Amygdala (tissue), 56 donors: ENCODE data around the gene TBC1D1.
"Not testable (repeated sequence)": the region's sequence is repeated elsewhere in the genome, so short reads cannot be mapped to it uniquely, and the experiment has no call there.

Experiments
- DNase-seq, 56 donors: peaks; one replicate each; lab custom pipeline; 2025; lab: John Stamatoyannopoulos, UW

Gene TBC1D1

DNA sequence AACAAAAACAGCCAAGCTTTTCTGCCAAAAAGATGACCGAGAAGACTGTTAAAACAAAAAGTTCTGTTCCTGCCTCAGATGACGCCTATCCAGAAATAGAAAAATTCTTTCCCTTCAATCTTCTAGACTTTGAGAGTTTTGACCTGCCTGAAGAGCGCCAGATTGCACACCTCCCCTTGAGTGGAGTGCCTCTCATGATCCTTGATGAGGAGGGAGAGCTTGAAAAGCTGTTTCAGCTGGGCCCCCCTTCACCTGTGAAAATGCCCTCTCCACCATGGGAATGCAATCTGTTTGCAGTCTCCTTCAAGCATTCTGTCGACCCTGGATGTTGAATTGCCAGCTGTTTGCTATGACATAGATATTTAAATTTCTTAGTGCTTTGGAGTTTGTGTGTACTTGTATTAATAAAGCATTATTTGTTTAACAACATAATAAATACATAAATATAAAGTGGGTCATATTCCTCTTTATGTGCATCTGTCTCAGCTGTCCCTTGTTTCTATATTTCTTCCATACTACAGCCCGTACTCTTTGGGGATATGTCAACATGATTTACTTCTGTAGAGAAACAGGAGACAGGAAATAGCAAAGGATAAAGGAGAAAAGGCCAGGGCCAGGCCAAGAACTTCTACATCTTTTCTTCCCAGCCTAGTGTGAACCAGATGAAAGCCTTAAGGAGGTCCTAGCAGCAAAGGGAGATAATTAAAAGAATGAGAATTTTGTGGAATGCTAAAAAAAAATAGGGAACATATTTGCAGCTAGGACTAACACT is 70.0 kb downstream of the TBC1D1 start:
- no peak for DNase-seq

DNA sequence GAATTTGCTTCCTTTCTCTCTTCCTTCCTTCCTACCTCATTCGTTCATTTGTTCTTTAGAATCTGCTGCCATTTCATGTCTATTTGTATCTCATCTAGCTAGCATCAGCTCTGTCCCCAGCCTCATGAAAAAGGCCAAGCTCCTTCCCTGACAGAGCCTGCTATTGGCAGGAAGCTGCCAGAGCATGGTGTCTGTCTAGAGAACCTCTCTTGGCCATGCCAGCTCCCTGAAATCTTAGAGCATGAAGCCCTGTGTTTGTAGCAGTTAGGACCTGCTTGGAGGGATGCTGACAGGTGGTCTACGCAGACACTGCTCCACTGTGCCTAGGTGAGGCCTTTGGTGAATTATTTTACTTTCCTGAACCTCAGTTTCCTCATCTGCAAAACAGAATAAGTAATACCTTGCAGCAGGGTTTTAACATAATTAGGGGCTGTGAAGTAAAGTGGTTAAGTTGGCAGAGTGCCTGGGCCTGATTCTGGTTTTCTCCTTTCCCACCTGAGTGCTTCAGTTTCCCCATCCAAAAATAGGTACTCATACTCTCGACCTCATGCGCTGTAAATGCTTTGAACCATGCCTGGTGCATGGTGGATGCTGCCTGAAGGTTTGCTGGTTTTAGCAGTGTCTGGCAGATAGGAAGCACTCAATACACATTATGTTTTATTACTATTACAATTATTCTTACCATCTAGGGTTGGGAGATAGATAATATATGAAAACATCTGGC is 74.0 kb downstream of the TBC1D1 start:
- no peak for DNase-seq

- DNase-seq = no peak
These were observed 75.2 kb downstream of the TBC1D1 start for GRCh38 chr4:37966044-37966443.

DNA sequence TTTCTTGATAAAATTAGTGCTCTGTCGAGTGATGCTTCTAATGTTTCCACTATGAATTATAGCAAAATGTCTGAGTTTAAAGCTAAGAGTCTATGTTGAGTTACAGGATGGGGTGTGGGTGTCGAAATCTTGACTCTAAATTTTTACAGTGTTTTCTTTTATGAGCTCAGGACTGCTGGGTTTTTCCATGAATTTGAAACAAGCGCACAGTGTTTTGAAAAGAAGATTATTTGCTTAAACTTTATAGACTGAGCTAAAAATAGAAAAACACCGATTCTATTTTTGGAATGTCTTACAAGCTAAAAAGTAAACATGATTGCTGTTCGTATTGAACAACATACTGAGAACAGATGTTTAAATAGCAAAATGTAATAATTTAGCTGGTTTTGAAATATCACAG is 76.9 kb downstream of the TBC1D1 start:
- no peak for DNase-seq

DNA sequence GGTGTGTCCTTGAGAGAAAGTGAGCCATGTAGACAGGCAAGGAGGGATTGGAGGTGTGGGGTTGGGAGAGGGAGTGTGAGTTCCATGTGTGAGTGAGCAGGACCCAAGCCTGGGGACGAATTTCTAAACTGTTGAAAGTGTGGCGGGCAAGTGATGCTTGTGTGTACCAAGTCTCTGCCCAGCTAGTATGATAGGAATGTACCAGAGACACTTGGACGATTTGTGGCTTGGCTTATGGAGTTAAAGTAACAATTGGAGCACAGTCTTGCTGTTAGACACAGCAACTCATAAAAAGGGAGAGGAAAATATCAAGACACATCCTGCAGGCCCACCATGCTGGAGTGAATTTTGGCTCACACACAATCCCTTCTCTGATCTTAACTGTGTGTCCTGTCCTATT is 77.9 kb downstream of the TBC1D1 start:
- no peak for DNase-seq

- DNase-seq = peak in 6 of 56 donors; percentile 2 to 23 (median 14)
These were observed 79.8 kb downstream of the TBC1D1 start for GRCh38 chr4:37970702-37971101.

- DNase-seq = no peak
These were observed 80.3 kb downstream of the TBC1D1 start for GRCh38 chr4:37971202-37971601.

DNA sequence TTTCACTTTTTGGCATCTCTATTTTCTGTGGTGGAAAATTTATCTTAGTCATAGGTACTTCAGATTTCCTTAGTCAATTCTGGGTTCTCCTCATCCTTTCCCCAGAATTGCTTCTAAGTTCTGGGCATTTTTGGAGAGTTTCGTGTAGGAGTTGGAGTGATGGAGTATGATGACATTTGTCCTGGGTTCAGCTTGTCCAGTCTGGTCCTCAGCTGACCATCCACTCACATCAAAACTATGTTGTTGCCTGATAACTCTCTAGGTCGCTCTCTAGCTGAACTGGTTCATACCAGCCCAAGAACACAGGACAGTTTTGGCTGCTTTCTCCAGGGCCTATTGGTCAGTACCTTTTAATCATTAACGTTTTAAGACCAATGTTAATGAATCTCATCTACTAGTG is 82.6 kb downstream of the TBC1D1 start:
- no peak for DNase-seq

- not testable (repeated sequence) for DNase-seq
These were observed 84.5 kb downstream of the TBC1D1 start for GRCh38 chr4:37975321-37975822.

DNA sequence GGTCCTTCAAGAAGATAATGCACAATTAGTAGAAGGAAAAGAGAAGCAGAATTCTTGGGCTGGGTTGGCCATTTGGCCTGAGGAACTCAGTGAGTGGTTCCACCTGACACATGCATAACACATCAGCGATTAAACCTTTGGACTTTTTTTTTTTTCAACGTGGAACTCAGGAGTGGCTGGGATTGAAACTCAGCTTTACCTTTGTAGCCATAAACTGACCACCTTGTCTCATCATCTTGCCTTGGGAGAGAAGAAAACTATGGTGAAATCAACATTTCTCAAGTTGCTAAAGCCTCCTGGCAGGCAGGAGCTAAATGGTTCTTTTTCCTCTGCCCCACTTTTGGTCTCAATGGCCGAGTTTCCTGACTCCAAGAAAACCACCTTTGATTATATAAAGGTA is 85.6 kb downstream of the TBC1D1 start:
- no peak for DNase-seq

DNA sequence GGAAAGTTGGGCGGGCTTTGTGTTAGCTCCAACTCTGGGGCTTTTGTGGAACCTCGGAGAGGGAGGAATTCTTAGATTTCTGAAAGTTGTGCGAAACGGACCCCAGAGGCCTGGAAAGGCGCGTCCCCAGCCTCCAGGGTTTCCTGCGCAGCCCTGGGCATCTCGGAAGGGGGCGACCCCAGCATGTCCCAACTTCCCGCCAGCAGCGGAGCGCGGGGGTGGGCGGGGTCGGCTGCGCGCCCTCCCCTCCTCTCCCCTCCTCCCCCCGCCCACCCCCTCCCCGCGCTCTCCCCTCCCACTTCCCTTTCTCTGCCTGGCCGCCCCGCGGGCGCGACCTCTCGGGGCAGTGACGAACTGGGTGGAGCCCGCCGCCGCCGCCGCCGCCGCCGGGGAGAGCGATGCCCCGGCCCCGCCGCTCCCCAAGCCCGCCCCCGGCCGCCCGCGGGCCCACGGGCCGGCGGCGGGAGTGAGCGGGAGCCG is 86.1 kb downstream of the TBC1D1 start:
- DNase-seq = peak in 44 of 56 donors; percentile 2 to 69 (median 30)

- DNase-seq = peak in 46 of 56 donors; percentile 3 to 76 (median 50)
These were observed 86.8 kb downstream of the TBC1D1 start for GRCh38 chr4:37977471-37978247.

DNA sequence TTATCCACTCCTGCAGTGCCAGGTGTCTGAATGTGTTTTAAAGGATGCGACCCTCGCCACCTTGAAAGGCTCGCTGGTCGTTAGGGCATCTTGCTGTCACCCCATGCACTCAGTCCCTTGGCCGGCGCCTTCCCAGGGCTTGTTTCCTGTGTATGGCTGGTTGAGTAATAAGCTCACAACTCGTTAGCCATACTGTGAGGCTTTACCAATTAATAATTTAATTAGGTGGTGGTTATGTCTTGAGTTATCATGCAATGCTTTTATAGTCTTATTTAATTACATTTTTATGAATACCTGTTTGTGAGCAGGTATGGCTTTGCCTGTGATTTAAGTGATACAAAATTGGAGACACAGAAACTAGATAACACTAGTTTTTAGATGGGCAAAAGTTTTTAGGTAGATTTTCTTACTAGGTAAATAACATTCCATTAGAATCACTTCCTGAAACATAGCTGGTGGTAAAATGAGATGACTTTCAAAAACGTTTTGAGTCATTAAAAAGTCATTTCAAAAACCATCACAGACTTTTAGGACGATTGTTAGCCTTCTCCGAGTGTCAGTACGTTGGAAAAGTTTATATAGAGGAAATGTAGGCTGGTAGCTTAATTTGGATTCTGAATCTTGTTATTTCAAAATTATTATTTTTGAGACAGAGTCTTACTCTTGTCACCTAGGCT is 87.5 kb downstream of the TBC1D1 start:
- peak in 2 of 56 donors; percentile 2 to 24 for DNase-seq

- no peak for DNase-seq
These were observed 89.4 kb downstream of the TBC1D1 start for GRCh38 chr4:37980246-37980645.

GRCh38 chr4:37981425-37981824 is 90.5 kb downstream of the TBC1D1 start:
- no peak for DNase-seq

GRCh38 chr4:37981844-37982720 is 91.2 kb downstream of the TBC1D1 start:
- no peak for DNase-seq

- no peak for DNase-seq
These were observed 91.9 kb downstream of the TBC1D1 start for GRCh38 chr4:37982736-37983135.

DNA sequence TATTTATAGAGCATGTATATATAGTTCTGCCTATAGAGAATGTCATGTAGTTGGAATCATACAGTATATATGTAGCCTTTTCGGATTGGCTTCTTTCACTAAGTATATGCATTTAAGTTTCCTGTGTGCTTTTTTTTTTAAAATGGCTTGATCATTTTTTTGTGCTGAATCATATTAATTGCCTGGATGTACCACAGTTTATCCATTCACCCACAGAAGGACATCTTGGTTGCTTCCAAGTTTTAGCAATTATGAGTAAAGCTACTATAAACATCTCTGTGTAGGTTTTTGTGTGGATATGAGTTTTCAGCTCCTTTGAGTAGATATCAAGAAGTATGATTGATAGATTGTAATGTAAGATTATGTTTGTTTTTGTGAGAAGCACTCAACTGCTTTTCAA is 93.1 kb downstream of the TBC1D1 start:
- DNase-seq = no peak

DNA sequence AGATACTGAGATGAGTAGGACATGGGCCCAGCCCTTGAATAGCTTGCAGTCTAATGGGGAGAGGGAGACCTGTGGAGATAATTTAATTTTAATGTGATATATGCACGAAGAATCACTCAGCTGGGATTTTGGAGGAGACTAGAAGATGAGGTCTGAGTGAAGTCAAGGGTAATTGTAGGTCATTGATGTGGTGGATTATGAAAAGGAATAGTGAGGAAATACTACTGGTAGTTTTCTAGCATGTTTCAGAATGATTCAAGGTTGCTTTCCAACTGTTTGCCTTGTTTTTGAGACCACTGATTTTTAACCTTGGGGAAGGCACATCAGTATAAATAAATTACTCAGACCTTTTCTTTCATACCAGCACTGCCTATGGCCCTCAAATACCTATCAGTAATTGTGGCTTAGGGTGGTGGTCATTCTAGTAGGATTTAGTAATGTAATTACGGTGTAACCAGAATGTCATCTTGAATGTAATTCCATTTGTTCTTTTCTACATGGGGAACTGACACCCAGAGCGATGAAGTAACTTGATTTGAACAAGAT is 94.9 kb downstream of the TBC1D1 start:
- DNase-seq = no peak
